GM18499 (cell line): Measurements from ENCODE around the gene LYZL4.

Source experiments
- ATAC-seq: cut with Tn5 transposase; IDR thresholded peaks from one replicate; pipeline ENCODE4 v1.9.1; 2021; ENCODE audit warnings: moderate number of reproducible peaks; ENCODE audit not compliant: insufficient read depth, unreplicated experiment

Gene LYZL4

DNA sequence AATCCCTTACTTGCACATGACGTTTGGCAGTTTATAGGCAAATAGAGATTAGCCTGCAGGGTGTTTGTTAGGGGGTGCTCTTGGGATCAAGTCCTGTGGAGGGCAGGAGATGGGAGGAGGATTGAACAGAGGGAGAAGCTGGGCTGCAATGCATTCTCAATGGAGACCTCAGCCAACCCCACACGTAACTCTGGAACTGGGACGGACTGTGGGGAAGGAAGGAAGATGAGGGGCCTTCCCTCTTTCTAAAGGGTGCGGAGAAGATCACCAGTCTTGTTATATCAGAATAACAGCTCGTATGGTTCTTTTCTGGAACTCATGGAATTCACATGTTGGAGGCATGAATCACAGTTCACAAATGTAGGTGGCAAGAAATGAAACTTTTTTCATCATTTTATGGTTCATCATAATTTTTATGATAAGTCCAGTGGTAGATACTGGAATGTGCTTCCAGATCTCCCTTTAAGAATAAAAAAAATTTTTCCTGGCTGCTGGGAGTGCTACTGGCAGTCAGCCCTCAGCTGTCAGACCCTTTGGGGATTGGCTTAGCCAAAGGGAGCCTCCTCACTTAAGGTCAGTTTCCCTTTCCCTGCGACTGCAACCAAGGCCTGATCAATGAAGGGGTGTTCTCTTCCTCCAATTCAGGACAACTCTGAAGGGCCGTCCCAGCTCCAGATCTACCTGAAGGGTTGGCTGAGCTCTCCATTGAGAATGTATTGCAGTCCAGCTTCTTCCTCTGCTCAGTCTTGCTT is 20.5 kb upstream of the LYZL4 start:
- ATAC-seq: no peak

DNA sequence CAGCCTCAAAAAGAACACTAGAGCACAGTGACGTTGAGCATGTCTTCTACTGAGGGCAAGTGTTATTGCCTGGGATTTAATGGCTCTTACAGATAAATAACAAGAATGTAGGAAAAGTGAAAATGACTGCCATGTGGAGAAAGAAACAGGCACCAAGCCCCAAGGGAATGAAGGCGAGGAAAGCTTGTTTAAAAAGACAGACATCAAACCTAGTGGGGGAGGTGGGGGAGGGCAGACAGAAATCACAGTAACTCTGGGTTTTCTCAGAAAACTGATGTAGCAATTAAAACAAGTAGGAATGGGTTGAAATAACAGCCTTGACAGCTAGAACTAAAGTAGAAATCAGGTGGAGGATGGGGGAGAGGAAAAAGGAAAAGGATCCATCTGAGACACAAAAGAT is 18.4 kb upstream of the LYZL4 start:
- no peak for ATAC-seq

DNA sequence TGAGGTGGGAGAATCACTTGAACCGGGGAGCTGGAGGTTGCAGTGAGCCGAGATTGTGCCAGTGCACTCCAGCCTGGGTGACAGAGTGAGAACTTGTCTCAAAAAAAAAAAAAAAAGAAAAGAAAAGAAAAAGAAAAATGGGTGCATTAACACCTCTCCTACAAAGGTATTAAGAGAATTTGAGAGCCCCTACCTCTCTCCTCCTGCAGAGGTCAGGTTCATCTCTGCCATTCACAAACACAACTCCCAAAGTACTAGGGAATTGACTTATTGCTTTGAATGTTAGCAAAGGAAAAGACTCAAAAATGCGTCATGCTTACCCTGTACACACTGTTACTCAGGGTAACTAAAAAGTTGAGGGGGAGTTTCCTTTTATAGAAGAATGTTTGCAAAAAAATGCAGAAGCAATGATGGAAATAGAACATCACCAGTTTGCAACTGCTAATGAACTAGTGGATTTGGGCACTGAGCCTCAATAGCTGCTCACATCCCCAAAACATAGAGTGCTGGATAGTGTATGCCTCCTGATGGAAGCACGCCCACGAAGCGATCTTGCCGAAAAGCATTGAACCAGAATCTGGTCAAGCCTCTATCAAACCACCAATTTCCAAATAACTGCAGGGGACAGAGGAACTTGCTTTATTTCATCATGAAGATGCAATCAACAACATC is 15.5 kb upstream of the LYZL4 start:
- ATAC-seq: no peak

DNA sequence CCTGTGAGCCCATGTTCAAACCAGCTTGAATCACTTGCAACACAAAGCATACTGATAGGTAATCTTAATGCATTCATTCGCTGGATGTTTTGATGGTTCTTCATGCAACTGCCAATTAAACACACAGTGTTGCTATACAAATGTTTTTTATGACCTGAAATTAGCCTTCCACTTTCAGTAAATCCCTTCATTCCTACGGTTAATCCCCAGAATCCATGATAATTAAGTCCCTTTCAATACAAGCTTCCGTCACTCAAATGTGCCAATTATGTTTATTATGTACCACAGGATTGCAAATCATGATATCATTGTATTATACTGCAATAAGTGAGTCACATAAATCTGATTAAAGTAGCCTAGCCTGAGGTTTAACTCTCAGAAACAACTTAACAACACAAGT is 14.5 kb upstream of the LYZL4 start:
- no peak for ATAC-seq

DNA sequence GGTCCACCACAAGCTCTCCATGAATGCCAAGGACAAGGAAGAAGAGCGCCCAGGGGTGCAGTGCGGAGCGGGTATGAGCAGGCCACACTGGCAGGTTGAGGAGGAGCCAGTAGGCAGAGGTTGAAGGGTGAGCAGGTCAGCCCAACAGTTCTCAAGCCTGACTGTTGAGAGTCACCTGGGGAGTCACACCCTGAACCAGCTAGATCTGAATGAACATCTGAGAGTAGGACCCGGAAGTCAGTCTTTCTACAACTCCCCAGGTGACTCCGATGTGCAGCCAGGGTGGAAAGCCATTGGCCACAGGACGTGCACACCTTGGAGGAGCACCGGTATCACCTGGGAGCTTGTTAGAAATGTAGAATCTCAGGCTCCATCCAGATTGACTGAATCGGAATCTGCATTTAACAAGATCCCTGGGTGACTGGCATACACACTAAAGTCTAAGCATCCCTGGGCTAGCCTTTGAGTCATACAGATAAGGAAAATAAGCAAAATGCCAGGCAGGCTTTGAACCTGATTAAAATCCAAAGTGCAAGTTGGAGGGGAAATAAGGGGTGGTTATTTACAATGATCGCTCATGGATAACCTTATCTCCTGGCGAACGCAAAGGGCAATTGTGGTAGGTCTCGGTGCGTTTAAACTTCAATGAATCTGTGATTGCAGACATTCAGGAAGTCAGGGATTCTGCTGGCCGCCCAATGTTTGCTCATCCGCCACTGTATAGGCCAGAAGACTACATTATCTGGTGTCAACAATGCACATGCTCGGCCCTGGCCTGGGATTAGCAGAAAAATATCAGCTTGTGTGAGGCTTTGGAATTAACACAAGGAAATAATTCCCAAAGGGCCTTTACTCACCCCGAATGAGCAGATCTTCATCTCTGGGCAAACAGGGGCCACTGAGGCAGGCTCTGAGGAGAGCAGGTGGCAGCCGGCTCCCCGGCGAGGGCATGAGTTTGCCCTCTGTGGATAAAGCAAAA is 11.7 kb upstream of the LYZL4 start:
- ATAC-seq: no peak

DNA sequence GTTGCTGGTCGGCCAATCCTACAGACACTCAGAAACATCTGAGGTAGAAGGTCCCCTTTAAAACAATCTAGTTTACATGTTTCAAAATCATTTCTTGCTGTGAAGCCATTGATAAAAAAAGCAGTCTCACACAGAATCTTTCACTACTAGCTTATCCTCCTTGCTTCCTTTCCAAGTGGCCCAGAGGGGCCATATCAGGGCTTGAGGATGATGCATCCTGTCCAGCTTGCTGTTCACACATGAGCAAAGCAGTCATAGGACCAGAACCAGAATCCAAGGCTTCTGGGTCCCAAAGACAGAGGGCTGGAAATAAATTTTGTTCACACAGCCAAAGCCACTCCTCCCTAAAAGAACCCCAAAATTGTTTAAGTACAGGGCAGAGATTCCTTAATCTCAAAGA is 9.2 kb upstream of the LYZL4 start:
- no peak for ATAC-seq

DNA sequence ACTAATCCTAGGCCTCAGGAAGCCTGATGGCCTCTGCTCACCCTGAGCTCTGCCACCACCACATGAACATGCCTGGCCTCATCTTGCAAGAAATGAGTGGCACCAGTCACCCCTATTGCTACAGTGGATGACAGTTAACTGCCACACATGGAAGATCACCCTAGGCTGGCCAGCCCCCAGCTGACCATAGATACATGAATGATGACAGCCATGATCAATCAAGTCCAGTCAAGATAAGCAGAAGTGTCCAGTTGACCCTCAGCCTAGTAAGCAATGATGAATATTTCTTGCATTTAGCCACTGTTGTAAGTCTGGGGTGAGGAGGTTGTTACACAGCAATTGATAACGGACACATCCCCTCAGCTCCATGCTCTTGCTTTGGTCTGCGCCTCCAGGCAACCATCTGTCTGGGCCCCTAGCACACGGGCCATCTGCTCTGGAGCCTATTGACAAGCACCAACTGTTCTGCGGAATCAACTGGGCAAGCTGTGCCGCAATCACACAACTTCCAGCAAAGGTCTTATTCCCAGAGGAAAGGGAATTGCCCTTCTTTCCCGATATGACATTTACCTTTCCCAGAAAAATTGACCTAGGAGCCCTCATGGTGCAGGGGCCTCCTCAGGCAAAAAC is 2.2 kb upstream of the LYZL4 start:
- ATAC-seq: no peak

DNA sequence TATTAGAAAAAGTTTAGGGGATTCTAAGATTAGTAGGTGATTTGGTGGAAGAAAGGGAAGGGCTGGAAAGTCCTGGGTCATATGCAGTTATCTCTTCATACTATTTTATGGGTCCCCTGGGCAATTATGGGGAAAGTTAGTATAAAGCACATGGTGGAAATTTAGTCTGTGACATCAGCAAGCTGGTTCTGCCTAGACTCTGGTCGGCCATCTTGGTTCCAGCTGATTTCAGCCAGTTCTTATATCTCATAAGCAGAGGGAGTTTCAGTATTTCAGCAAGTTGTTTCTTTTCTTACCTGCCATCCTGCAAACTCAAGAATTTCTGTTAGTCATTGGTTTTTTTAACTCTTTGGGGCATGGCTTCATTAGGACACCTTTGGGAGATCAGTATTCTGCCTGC is 1.0 kb upstream of the LYZL4 start:
- no peak for ATAC-seq

DNA sequence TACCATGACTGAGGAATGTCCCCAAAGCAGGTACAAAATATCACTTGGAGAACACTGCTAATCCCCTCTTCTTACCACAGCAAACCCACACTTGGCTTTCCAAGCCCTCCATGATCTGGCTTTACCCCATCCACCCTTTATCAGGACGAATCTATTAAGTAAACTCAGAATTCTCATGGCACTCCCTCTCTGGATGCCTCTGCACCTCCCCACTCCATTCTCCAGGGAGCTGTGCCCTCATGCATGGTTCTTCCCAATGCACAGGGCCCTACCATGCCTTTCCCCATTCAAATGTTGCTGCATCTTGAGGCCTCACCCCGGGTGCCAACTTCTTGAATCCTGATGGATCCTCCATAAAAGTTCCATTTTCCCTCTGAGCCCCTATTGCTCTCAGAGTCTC is 2.3 kb downstream of the LYZL4 start:
- no peak for ATAC-seq

DNA sequence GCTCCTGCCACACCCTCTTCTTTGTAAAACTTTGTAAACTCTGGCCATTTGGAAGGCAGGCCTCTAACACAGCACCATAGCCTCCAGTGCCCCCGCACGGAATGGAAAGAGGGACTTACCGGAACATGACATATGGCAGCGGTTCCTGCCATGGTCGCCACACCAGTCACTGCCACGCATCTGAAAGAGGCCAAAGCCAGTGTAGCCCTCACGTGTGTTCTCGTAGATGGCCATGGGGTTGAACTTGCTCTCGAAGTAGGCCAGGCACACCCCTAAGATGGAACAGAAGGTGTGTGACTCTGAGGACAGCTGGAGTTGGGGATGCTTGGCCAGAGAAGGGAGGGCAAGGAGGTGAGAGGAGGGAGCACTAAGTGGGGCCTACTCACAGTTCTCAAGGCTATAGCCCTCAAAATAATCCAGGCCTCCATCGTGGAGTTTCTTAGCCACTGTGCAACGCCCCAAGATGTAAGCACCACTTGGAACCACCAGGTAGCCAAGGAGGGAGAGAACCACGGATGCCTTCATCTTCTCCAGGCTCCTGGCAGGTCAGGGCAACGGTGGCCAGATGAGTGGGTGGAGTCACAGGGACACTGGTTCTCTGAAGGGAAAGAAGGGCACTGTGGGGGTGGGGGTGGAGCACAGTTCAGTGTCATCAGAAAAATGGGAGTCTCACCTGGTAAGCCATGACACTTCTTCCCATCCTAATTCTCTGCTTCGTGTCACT is 3.5 kb downstream of the LYZL4 start:
- no peak for ATAC-seq

DNA sequence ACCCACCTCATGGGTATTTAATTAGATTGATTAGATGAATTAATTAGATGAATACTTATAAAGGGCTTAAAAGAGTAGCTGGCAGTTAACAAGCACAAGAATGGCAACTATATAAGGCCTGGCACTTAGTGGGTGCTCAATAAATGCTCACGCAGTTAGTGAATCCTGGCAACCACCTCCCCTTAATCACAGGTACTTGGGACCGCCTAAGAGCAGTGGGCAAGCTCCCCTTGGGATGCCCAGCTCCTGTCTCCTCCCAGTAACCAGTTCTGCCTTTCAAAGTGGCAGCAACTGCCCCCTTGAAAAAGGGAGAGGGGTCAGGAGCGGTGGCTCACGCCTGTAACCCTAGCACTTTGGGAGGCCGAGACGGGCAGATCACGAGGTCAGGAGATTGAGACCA is 4.6 kb downstream of the LYZL4 start:
- ATAC-seq: no peak

DNA sequence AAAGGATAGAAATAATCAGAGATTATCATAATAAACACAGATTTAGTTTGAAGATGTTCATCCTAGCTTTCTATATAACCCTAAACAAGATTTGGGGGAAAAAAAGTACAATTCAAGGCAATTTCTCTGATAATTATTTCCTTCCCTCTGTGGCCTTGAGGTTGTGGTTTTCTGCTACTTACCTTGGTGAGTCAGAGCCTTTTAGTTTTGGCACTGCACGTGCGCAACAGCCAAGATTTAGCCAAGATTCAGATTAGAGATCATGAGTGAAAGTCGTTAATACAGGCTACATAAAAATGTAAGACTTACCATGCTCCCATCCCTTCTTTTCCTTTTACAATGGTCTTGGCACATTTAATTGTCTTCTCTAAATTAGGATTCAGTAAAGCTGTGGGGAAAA is 6.7 kb downstream of the LYZL4 start:
- no peak for ATAC-seq

DNA sequence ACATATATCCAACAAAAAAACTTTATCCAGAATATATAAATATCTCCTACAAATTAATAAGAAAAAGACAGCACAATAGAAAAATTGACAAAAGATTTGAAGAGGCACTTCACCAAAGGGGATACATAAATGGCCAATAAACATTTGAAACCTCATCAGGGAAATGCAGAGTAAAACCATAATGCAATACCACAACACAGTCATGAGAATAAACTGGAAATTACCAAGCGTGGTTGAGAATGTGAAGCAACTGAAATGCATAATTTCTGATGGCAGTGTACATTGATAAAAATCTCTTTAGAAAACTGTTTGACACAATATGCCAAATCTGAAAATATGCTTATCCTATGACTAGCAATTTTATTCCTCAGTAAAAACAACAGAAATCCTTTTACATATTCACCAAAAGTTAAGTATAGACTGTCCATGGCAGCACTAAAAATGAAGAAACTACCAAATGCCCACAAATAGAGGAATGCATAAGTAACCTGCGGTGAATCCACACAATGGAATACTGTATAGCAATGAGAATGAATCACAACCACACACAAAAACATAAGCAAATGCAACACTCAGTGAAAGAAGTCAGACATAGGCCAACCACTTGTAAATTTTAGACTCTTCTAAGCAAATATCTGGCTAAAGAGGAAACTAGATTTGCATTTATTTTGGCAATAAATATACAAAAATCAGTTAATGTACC is 7.9 kb downstream of the LYZL4 start:
- no peak for ATAC-seq

DNA sequence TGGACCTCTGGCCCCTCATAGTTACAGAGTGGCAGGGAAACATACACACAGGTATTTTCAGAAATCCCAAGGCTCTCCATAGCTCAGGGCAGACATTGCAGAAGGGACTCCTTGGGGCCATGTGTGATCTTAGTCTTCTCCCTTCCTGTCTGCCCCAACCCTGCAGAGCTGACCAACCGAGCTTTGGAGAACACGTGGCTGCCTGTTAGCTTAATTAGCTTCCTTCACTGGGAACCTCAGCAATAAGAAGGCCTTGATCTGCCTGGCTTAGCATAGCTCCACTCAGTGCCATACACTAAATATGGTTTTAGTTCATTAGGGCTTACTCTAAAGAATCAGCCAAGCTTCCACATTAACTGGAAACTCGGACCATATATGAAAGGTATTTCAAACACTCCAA is 12.3 kb downstream of the LYZL4 start:
- no peak for ATAC-seq

DNA sequence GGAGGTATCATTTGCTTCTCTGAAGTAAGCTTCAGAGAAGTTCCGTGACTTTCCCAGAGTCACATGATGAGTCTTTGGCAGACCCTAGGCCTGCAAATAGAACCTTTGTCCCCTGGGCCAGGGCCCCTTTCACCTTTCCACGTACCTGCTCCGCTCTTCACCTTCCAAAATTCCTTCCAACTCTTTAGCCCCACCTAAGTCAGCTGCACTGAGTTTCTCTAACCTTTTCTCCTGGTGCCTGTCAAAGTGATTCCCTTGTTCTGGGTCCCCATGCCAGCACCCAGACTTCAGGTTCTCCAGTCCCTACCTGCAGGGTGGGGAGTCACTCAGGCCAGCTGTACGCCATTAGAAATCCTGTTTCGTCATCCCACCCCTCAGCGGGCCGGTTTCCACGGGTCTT is 12.8 kb downstream of the LYZL4 start:
- ATAC-seq: no peak

DNA sequence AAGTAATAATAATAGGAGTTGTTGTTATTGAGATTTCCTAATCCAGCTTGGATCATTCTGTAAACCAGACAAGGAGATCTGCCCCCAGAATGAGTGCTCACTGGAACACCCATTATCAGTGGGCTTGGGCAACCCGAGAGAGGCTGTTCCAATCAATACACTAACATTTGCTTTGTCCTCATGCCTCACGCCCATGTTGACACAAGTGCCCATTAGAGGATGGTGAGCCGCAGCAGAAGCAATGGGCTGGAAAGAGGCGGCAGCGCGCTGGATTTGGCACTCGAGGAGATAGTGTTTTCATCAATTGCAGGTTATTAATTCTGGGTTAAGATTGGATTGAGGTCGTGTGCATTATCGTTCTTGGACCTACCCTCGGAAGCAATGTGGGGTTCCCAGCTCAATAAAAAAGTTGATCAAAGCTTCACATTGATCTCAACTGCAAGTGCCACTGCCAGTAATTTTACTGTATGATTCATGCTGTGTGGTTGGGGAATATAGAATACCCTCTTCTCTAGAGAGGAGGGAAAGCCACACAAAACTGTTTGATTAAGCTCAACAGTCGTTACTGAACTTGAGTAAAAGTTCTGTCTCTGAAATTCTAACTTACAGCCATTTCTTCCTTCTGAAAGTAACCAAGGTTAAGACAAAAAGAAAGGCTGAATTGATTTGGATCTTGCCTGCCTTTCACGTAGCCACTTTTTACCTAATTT is 15.7 kb downstream of the LYZL4 start:
- ATAC-seq: no peak

DNA sequence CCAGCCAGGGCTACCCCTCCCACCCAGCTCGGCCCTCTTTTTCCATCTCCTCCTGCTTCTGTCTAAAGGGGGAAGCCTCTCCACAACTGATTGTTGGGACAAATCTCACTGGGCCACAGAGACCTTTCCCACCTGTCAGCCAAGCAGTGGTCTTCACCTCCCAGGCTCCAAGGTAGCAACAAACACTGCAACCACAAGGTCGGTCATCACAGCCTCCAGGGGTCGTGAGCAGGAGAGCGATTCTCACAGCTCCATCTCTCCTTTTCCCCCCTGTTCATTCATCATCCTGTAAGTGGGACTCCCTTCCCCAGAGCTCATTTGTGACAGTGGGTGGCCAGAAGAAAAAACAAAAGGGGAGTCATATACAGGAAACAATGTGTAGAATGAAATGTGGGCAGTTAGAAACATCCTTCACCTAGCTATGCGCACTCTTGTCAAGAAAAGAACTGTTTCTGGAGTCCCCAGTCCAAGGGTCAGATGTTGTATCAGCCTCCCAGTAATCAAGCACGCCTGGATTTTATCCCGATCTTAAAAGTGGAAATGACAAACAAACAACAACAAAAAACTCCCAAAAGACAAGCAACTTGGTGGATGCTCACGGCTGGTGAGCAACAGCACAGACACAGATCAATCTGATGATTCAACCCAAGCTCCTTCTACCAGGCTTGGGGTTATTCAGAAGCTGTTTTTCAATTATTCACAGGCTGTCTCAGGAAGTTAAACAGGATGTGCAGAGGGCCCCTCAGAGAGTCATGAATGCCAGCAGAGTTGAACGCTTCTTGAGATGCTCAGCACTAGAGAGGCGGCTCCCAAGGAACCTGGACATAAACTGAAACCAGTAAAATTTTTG is 22.4 kb downstream of the LYZL4 start:
- no peak for ATAC-seq

DNA sequence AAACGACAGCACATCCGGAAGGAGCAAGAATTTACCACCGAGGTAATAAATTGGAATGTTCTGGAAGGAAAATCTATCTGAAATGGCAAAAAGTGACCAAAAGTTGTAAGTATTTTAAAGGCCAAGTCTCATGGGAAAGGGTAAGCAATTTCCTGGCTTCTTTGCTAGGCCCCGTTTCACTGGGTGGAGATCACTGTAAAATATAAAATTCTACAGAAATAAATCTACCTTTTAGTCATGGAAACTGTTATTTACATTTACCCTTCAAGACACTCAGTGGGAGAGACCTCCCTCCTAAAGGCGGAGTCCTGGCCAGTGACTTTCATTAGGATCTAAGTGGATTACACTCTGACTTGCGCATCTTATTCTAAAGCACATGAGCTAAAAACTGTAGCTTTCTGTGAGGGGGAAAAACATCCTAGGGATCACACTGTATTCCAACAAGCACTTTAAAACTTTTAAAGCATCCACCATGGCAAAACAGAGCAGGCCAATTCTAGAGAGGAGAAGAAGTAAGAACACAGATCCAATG is 28.8 kb downstream of the LYZL4 start:
- ATAC-seq: no peak
